Posterior cingulate gyrus (tissue), 11 donors: ENCODE results near the gene SPDYC.
"Not testable (repeated sequence)": the region's sequence is repeated elsewhere in the genome, so short reads cannot be mapped to it uniquely, and the experiment has no call there.

Source experiments
- DNase-seq, 10 donors: peaks; one replicate each; pipeline versions ENCODE4 v3.0.0 to v3.0.0-alpha.2; 2020 to 2021; ENCODE audit warnings: mixed read lengths in 3 of 10
- intact Hi-C: fragments of 100-400 bp; cut with DNase I; formaldehyde crosslinking; loops from one replicate; pipeline ENCODE4 v1.15.1; 2023

SPDYC gene

DNA sequence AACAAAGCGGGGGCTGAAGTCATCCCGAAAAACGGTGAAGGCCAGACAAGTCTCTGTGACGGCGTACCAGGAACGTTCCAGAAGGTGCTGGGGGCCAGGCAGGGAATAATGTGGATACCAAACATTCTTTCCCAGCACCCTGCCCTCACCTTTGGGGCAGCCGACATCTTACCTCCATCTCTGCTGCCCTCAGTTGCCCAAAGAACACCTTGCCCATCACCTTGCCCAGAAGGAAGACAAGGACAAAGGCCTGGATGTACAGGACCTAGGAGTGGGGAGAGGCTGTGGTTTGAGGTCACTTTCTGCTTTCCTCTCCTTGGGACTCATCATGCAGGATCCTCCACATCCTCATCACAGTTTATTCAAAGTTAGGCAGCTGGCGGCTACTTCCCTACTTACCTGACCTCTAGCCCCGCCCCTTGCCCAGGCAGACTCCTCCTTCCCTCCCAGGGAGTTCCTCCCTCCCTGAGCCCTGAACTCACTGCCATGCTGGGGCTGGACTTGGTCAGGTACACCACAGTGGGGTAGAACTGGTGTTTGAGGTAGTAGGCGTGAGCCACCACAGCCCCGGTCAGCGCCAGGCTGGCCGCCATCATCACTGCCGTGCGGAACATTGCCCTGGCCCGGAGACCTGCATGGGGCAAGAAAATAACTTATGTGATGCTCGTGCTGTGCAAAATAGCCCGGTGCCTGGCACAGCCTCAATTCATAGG, 36.9 kb upstream of the SPDYC start:
- DNase-seq, result peak in 2 of 10 donors; percentile 57 to 79
- intact Hi-C loops, result no loop called here

DNA sequence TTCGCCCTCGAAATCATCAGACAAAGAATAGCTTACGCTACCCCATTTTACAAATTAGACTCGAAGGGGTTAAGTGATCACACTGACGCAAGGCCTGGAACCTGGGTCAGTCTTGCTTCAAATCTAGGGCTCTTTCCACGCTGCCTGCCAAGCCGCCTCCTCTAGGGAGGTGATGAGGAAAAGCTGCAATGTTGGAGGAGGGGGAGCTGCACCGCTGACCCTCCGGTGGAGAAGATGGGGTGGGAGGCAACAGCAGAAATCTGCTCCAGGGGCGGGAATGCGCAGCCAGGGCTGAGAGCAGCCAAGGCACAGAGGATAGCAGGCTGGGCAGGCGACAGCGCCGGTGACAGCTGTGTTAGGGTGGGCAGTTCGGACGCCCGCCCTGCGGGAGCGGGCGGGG, 36.3 kb upstream of the SPDYC start:
- peak in 3 of 10 donors; percentile 60 to 79 (median 63) for DNase-seq

DNA sequence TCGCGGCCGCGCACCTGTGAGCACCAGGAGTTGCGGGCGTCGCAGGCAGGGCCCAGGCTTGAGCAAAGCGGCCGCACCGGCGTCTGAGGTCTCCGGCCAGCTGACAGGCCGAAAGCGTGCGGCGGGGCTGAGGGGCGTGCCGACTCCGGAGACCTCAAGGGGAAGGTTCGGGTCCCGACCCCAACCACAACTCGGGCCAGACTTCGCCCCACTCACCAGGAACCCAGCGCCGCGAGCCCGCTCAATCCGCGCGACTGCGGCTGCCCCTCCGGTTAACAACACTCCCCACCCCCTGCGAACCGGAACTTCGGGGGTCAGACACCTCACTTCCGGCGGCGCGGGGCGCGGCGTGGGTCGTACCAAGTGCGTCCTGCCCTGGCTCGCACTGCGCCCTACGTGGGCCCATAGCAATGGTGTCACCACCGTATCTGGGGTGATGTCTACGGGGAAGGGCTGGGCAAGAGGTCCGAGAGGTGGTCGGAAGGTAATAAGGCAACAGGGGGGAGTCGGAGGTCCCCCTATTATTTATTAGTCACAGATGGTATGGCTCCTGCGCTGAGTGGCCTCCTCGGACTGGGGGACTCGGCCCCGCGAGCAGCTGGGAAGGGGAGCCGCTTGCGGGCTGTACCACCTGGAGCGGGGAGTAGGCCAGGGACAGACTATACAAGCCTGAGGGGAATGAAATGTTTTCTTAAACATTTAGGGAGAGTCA, 35.6 kb upstream of the SPDYC start, which contains the start of gene SYVN1:
TSS of gene SYVN1 (minus strand) at position 280 of the 712 bp plus-strand sequence. CDS start 918 bp downstream, outside the sequence.
- intact Hi-C loops, result no loop called here

More for the DNA sequence above, 36.3 kb upstream of the SPDYC start:
- intact Hi-C loops, result no loop called here

DNA sequence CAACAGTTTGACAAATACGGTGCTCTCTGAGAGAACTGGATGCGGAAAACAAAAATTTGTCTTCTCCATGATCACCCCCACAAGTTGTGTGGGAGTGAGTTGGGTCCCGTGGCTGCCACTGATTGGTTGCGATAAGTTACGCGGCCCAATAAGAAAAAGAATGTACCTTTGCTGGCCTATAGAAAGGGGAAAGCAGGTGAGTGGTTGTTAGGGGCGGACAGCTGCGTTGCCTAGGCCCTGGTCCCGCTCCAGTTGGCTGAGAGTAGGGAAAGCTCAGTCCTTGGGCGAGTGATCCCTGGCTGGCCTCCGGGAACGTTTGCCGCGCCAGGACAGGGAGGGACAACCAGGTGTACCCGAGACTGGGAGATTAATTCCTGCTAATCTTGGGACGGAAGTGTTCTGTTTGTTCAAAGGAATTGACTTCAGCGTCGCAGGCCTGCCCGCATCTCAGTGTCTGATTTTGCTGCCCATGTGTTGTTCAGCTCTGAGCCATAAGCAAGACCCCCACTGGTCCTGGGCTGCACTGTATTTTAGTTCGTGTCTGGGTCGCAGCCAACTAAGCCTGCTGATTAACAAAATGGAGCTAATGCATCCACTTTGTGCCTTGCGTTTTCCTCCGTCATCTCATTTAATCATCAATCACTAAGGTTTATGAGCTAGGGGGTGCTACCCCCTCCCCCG, 34.9 kb upstream of the SPDYC start:
- intact Hi-C loops, result loop anchor here (5.0 kb wide), 1 partner anchor 52 kb away; no protein-coding TSS in a partner anchor
- DNase-seq, result peak; percentile 57 to 97 (median 82)

More for the DNA sequence above, 35.6 kb upstream of the SPDYC start, which contains the start of gene SYVN1:
- peak; percentile 90 to 99 (median 92) for DNase-seq

DNA sequence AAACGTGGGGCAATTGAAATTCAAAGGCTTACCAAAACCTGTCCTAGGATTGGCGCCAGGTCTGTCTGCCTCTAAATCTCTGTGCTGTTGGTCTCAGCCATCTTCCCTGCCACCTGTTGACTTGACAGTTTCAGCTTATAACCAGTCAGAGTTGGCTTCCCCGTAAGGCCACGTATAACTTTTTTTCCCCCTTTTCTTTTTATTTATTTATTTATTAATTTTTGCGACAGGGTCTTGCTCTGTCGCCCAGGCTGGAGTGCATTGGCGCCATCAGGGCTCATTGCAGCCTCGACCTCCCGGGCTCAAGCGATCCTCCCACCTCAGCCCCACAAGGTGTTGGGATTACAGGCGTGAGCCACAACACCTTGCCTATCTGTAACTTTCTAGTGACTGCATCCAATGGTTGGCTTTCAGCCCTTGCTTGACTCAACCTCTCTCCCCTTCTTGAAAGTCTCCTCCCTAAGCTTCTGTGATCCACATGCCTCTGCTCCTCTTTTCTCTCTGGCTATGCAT, 34.3 kb upstream of the SPDYC start:
- DNase-seq, result peak in 3 of 10 donors; percentile 22 to 37 (median 24)
- intact Hi-C loops, result loop anchor here (5.0 kb wide), 1 partner anchor 52 kb away; no protein-coding TSS in a partner anchor

DNA sequence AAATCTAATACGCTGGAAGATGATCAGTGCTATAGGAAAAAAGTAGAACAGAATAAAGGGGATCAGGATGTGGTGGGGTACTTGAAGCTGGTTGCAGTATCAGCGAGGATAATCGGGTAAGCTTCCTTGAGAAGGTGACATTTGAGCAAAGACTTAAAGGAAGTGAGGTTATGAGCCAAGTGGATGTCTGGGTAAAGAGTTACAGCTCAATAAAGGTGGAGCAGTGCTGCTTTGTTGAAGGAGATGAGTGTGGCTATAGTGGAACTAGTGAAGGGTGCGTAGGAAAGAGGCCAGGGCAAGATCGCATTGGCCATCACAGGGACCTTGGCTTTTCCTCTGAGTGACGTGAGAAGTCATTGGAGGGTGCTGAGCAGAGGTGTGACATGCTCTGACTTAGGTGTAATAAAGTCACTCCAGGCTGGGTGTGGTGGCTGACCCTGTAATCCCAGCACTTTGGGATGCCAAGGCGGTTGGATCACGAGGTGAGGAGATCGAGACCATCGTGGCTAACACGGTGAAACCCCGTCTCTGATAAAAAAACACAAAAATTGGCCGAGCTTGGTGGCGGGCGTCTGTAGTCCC, 33.4 kb upstream of the SPDYC start:
- peak in 2 of 10 donors; percentile 27 to 31 for DNase-seq
- intact Hi-C loops, result loop anchor here (5.0 kb wide), 1 partner anchor 51 kb away; no protein-coding TSS in a partner anchor

DNA sequence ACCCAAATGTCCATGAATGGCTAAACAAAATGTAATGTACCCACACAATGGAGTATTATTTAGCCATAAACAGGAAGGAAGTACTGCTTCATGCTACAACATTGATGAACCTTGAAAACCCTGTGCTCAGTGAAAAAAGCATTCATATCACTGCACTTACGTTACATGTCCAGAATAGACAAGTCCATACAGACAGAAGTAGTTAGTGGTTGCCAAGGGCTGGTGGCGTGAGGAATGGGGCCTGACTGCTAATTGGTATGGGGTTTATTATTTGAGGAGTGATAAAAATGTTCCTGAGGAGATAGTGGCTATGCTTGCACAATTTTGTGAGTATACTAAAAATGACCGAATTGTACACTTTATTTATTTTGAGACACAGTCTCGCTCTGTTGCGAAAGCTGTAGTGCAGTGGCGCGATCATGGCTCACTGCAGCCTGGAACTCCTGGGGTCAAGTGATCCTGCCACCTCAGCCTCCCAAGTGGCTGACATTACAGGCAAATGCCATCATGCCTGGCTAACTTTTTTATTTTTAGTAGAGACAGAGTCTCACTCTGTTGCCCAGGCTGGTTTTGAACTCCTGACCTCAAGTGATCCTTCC, 28.0 kb upstream of the SPDYC start:
- DNase-seq, result peak in 2 of 10 donors; percentile 21 to 35
- intact Hi-C loops, result no loop called here

DNA sequence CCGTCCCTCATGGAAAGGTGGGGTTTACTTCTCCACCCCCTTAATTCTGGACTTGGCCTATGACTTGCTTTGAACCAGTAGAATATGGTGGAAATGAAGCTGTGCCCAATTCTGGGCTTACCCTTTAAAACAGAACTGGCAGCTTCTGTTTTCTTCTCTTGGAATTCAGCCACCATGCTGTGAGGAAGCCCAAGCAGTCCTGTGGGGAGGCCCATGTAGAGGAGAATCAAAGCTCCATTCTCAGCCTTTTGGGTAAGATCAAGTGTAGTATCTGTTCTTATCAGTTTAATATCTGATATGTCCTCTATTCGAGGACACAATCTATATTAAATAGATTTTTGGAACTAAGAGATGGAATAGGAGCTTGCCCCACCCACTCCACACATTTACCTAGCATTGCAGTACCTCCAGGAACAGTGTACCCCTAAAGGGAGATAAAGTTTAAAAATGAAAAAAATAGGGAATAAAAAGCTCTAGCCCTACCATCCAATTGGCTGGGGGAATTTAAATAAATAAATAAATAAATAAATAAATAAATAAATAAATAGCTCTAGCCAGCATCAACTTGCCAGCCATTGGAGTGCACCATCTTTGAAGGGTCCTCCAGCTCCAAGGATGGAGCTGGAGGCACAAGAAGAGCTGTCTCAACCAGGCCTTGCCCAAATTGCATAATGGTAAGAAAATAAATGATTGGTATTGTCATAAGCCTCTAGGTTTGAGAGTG, 22.5 kb upstream of the SPDYC start:
- intact Hi-C loops, result no loop called here
- DNase-seq, result peak in 1 of 10 donors; percentile 2

DNA sequence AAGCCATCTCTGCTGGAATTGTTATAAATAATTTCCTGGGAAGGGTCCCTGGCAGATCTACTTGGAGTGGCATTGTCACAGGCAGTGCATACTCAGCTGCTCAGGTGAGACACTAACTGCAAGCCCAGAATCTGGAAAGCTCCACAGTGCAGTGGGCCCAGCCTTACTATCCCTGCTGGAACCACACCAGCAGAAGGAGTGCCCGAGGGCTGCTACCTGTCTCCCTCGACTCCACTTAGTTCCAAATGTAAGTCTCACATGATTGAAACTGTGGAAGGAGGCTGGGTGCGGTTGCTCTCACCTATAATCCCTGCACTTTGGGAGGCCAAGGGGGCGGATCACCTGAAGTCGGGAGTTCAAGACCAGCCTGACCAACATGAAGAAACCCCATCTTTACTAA, 21.4 kb upstream of the SPDYC start:
- intact Hi-C loops, result no loop called here
- peak in 1 of 10 donors; percentile 59 for DNase-seq

DNA sequence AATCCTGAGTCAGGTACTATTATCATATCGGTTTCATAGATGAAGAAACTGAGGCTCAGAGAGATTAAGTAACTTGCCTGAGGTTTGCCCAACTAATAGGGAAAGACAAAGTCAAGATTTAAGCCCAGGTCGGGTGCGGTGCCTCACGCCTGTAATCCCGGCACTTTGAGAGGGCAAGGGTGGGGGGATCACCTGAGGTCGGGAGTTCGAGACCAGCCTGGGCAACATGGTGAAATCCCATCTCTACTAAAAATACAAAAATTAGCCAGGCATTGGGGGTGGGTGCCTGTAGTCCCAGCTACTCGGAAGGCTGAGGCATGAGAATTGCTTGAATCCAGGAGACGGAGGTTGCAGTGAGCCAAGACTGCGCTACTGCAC, 19.9 kb upstream of the SPDYC start:
- intact Hi-C loops, result not testable (repeated sequence)
- peak in 1 of 10 donors; percentile 54 for DNase-seq

DNA sequence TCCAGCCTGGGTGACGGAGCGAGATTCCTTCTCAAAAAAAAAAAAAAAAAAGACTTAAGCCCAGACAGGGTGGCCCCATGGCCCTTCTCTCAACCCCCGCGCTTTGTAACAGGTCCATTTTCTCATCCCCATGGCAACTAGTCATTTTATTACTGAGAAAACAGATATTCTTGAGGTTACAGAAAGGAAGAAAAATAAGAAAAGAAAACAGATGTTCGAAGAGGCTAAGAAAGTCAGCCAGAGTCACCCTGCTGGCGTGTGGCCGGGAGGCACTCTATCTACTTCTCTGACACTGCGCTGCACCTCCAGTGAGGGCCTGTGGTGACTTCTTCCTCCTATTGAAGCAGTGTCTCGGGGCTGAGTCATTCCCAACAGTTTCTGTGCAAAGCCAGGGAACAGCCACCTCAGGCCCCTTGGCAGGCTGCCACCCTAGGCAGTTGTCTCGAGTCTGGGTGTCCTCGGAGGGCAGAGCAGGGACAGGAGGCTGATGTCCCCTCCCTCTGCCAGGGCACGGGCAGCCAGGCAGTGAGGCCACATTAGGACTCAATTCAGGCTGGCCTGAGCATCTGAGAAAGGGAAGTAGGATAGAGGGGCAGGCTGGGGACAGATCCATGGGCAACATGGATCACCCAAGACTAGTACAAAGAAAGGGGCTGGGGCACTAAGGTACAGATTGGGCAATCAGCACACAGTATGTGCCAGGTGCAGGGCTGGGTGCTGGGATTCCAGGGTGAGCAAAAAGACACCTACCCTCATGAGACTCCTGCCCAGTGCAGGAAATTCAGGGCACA, 19.3 kb upstream of the SPDYC start:
- DNase-seq, result peak in 9 of 10 donors; percentile 36 to 92 (median 60)
- intact Hi-C loops, result no loop called here

DNA sequence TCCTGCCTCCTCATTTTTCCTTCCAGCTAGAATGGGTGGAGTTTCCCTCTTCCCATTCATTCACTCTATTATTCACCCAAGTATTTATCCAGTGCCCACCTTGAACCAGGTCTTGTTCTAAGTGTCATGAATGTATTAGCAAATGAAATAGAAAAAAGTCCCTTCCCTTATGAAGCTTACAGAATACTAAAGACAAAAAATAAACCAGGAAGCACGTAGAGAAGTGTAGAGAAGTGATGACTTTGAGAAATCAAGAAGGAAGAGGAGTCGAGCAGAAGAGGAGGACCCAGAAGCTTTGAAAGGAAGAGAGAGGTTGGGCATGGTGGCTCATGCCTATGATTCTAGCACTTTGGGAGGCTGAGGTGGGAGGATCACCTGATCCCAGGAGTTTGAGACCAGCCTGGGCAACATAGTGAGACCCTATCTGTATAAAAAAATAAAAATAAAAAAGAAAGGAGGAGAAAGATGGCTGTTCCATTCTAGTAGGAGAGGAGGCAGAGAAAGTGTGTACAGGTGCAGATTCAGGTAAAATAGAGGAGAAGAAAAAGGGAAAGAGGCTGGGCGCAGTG, 18.6 kb upstream of the SPDYC start:
- peak in 1 of 10 donors; percentile 7 for DNase-seq

DNA sequence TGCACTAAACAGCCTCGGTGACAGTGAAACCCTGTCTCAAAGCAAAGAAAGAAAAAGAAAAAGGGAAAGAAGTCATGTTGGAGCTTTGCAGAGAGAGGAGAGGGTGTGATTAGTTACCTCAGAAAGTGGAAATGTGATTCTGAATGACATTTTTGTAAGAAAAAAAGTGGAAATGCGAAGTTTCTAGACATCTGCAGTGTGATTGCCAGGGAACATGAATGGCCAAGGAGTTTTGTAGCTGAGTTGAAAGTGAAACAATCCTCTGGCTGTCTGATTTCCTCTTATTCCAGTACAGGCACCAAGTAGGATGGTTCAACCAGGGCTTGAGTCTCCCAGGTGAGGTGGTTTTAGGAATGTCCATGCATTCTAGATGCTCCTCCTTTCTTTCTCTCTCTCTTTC, 17.9 kb upstream of the SPDYC start:
- no peak for DNase-seq
- intact Hi-C loops, result no loop called here

More for the DNA sequence above, 18.6 kb upstream of the SPDYC start:
- intact Hi-C loops, result no loop called here

DNA sequence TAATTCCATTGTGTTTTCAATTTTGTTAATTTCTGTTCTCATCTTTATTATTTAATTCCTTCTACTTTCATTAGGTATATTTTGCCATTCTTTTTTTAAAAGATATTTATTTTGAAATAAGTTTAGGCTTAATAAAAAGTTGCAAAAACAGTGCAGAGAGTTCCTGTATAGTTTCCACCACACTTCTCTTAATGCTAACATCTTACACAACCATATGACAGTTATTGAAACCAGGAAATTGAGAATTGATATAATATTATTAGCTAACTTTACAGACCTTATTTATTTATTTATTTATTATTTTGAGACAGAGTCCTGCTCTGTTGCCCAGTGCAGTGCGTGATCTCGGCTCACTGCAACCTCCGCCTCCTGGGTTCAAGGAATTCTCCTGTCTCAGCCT, 13.8 kb upstream of the SPDYC start:
- DNase-seq, result no peak
- intact Hi-C loops, result no loop called here

DNA sequence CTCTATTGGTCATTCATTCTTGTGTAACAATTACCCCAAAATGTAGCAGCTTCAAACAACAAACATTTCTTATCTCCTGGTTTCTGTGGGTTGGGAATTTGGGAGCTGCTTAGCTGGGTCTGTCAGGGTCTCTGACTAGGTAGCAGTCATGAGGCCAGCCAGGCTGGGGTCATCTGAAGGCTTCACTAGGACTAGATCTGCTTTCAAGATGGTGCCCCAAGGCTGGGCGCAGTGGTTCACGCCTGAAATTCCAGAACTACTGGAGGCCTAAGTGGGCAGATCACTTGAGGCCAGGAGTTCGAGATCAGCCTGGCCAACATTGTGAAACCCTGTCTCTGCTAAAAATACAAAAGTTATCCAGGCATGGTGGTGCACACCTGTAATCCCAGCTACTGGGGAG, 13.1 kb upstream of the SPDYC start:
- intact Hi-C loops, result no loop called here
- DNase-seq, result no peak

DNA sequence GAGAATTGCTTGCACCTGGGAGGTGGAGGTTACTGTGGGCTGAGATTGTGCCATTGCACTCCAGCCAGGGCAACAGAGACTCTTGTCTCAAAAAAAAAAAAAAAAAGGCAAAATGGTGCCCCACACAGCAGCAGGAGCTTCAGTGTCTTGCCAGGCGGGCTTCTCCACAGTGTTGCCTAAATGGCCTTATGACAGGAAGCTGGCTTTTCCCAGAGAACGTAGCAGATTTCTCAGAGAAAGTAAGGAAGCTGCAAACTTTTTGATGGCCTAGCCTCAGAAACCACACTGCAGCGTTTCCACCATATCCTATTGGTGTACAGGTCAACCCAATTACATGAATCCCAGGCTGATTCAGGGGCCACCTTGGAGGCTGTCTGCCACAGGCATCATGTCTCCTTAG, 12.7 kb upstream of the SPDYC start:
- no peak for DNase-seq
- intact Hi-C loops, result no loop called here

DNA sequence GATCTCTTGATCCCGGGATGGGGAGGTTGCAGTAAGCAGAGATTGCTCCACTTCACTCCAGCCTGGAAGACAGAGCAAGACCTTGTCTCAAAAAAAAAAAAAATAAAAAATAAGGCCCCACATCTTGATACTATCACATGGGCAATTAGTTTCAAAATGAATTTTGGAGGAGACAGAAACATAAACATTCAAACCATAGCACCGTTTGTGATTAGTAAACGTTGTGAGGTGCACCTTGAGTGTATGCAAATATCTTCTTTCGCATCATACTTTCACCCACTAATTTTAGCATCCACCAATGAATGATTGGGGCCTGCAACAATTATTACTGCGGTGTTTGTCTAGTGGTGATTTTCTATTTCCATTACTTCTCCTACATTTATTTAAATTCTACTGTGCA, 11.0 kb upstream of the SPDYC start:
- intact Hi-C loops, result no loop called here

DNA sequence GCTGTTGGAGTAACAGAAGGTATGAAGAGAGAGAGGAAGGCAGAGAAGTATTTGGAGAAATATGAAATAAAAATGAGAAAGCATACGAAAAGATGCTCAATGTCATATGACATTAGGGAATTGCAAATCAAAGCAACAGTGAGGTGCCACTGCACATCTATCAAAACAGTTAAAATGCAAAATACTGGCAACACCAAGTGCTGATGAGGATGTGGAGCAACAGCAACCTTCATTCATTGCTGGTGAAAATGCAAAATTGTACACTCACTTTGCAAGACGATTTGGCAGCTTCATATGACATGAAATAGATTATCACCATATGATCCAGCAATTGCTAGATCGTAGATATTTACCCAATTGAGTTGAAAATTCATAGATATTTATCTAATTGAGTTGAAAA, 9.4 kb upstream of the SPDYC start:
- DNase-seq, result no peak
- intact Hi-C loops, result no loop called here

More for the DNA sequence above, 11.0 kb upstream of the SPDYC start:
- DNase-seq, result no peak
